Stimulated activated CD8-positive, alpha-beta memory T cell treated with anti-CD3 and anti-CD28 coated beads, Interleukin-7, amount 100 ng/mL, for 1 hour (primary cell): Measurements from ENCODE around the gene MAN2B1.
"Not testable (repeated sequence)": the region's sequence is repeated elsewhere in the genome, so short reads cannot be mapped to it uniquely, and the experiment has no call there.

Source experiments
- DNase-seq, 2 donors: peaks; one replicate each; pipeline ENCODE4 v3.0.0-alpha.2; 2020; ENCODE audit warnings: low read depth in 2 of 2

Gene MAN2B1

DNA sequence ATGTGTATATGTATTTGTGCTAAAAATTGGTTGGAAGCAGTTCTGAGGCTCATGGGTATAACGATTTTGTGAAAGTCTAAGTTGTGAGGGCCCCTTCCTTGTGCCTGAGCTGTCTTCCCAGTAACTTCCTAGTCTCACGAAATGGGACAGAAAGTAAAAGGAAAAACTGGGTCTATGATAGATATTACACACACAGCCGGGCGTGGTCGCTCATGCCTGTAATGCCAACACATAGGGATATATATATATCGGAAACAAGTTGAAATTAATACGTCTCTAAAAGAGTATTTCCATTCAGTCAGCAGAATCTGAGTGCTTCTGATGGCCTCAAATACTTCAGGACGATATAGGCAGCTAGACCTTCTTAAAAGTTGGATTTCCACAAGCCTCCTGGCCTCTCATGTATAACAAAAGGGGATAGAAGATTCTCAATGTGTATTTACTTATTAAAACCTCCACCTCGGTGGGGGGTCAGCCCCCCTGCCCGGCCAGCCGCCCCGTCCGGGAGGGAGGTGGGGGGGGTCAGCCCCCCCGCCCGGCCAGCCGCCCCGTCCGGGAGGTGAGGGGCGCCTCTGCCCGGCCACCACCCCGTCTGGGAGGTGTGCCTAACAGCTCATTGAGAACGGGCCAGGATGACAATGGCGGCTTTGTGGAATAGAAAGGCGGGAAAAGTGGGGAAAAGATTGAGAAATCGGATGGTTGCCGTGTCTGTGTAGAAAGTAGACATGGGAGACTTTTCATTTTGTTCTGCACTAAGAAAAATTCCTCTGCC is 45.1 kb downstream of the MAN2B1 start:
- DNase-seq, result not testable (repeated sequence)

DNA sequence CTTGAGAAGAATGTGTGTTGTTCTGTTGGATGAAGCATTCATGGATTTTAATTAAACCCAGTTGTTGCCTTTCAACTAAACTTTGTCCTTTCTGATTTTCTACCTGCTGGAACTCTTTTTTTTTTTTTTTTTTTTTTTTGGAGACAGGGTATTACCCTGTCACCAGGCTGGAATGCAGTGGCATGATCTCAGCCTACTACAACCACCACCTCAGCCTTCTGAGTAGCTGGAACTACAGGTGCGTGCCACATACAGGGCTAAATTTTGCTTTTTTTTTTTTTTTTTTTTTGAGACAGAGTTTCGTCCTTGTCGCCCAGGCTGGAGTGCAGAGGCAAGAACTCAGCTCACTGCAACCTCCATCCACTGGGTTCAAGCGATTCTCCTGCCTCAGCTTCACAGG is 48.9 kb downstream of the MAN2B1 start:
- no peak for DNase-seq

DNA sequence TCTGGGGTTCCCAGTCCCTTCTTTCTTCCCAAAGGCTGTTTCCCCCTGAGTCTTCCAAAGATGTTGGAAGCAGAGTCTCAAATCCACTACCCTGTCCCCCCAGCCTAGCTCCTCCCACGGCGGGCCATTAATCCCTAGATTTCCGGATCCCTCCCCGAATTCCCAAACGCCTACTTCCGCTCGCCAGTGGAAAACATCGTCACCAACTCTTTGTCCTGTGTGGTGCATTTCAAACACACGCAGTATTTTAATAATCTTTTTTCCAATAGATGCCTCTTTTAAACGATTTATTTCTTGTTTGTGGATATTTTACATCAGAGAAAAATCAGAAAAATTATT is 55.2 kb downstream of the MAN2B1 start:
- DNase-seq, result no peak

DNA sequence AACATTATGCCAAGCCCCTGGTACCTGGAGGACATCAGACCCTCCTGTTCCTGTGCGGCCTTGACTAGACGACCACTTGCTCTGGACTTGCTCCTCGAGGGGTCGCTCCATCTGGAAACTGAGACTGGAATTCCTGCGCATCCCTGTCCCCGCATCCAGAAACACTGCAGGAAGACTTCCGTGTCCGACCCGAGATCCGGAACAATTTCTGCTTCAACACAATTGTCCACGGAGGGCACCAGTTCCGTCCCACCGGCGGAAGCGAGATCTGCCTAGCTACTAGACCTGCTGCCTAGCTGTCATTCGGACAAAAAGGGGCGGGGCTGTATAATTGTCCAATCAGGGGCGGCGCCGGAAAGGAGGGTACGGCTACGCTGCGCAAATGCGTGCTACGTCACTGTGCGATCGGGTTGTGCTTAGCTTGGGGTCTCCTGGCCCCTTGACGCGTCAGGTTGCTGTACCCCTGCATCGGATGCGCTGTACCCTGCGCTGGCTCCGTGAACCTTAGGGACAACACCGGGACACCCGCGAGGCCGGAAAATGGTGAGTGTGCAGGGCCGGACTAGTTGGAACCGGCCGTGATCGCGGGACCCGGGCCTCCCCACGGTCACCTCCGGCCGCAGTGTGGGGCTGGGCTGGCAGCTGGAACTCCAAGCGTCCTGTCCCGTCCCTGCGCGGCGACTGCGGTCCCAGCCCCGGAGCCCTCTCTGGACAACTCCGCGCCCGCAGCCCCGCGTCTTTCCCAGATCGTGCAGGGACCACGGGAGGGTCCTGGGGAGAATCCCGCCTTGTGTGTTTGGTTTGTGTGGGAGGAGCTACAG is 55.8 kb downstream of the MAN2B1 start, which contains the start of the genes ZNF490 and ZNF791:
Gene ZNF490 (minus strand): TSS at position 274 of the 821 bp plus-strand sequence. CDS start 133 bp downstream, at position 141.
Gene ZNF791 (plus strand): TSS at position 381 of the 821 bp plus-strand sequence. CDS start 160 bp downstream, at position 541.
- peak; percentile 89 to 93 for DNase-seq

DNA sequence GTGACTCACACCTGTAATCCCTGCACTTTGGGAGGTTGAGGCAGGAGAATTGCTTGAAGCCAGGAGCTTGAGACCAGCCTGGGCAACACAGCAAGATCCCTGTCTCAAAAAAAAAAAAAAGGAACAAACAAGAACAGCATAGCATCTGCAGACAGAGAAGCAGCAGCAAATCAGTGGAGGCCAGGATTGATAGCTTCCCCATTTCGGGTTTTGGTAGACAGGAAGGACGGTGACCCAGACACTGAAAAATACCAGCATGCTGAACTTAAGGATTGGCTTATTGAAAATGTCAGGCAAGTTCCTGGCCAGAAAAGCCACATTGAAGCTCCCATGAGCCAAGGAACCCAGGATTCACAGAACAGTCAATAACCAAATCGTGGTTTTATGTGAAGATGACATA is 58.9 kb downstream of the MAN2B1 start:
- DNase-seq, result no peak

DNA sequence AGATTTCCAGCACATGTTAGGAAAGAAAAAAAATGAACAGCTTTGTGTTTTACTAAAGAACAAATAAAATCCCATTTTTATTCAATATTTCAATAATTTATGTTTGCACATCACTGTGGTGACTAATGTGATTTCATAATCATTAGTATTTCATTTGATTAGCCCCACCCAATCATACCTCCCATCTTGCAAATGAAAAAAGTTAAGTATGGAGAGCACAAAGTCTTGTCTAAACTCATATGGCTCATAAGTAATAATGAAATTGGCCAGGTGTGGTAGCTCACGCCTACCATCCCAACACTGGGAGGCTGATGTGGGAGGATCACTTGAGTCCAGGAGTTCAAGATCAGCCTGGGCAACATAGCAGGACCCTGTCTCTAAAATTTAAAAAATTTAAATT is 59.7 kb downstream of the MAN2B1 start:
- DNase-seq, result no peak

DNA sequence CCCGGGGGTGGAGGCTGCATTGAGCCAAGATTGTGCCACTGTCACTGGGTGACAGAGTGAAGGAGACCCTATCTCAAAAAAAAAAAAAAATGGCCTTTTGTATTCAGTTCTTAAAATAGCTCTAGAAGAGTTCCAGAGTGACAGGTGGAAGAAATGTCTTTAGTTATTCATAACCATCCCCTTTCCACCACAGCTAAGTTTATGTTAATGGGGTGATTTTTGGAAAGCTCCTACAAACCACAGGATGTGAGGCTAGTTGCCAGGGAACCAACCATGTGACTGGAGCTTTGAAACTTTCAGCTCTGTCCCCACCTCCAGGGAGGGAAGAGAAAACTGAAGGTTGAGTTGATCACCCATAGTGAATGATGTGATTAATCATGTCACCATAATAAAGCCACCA is 62.8 kb downstream of the MAN2B1 start:
- DNase-seq, result no peak

DNA sequence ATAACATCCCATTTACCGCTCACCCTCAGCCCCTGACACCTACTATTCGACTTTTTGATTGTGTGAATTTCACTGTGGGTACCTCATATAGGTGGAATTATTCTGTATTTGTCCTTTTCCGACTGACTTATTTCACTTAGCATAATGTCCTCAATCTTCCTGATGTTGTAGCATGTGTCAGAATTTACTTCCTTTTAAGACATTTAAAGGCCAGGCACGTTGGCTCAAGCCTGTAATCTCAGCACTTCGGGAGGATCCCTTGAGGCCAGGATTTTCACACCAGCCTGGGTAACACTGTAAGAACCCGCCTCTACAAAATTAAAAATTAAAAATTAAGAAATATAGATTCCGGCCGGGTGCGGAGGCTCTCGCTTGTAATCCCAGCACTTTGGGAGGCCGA is 68.9 kb downstream of the MAN2B1 start:
- DNase-seq, result no peak

DNA sequence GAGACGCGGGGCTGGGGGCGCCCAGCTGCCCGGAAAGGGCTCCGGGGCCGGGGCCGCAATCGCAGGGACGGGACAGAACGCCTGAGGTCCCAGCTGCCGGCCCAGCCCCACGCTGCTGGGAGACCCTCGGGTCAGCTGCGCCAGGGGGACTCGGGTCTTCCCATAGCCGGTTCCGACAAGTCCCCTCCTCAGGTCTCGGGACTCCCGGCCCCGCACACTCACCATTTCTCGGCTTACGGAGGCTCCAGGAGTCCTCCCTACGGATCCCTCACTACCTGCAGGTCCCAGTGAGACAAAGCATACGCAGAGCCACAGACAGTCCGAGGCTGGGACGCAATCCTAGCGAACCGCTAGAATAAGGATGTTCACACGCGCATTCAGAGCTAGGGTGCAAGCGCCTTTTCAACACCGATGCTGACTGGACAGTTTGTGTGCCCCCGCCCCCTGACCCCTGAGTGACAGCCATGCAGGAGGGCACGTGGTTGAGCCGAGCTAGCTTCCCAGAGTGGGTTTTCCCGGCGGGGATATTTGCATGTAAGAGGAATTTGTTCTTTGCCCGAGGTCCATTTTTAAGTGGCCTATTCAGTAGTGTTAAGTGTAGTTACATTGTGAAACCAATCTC is 69.5 kb downstream of the MAN2B1 start:
- no peak for DNase-seq
